ENCODE measurements around the gene CD99. TPM values are rescaled to one million over a fixed set of nuclear protein-coding genes. Genes with fewer than 3 reads are reported as not detected.
"Not testable (repeated sequence)": the region's sequence is repeated elsewhere in the genome, so short reads cannot be mapped to it uniquely, and the experiment has no call there.

Gene CD99
- total RNA-seq, 3 donors from 2014 or later (not counting 1 experiment from before 2014, with no cell fraction given), result 312 to 340 (median 333) TPM

GRCh38 chrX:2774057-2774456, 83.0 kb downstream of the CD99 start:
- Histone ChIP-seq H3K4me1 (ENCODE audit: control insufficient read depth, insufficient read depth, low read length) (no peaks in the 10 kb centered on the region), H3K4me3 (ENCODE audit: low read length) (no peak overlapping the region), H3K9me3 (ENCODE audit: control insufficient read depth, insufficient read depth, low read length) (peaks cover 3% of the 10 kb centered on the region), H3K27me3 (ENCODE audit: control insufficient read depth, insufficient read depth, low read length) (peaks cover 2% of the 10 kb centered on the region), H3K27ac (ENCODE audit: low read length) (no peak overlapping the region), H3K36me3 (ENCODE audit: control insufficient read depth, insufficient read depth, low read length) (no peaks in the 10 kb centered on the region)
- WGBS (ENCODE audit: insufficient coverage), result 90% methylated on average over 5 of the region's 5 CpGs
- DNase-seq (no peak), ATAC-seq (no peak)
- Mint-ChIP-seq H3K4me3 (no peak overlapping the region), H3K9me3 (no peaks in the 10 kb centered on the region), H3K27ac (no peak overlapping the region), H3K4me1 (no peaks in the 10 kb centered on the region), H3K27me3 (ENCODE audit: low read depth in 2 of 2) (peaks cover 31 to 44% of the 10 kb centered on the region in 2 donors), H3K36me3 (peaks cover 9% of the 10 kb centered on the region)
- no peak for TF ChIP-seq CTCF (IDR thresholded peaks at IDR 0.05)
- intact Hi-C loops (cut with micrococcal nuclease), result no loop called here

GRCh38 chrX:2774776-2775175, 83.7 kb downstream of the CD99 start:
- intact Hi-C loops (cut with micrococcal nuclease), result no loop called here
- no peak for TF ChIP-seq CTCF (IDR thresholded peaks at IDR 0.05)
- ATAC-seq (no peak), DNase-seq (no peak)
- Mint-ChIP-seq H3K4me1 (no peaks in the 10 kb centered on the region), H3K27ac (no peak overlapping the region), H3K4me3 (no peak overlapping the region), H3K9me3 (no peaks in the 10 kb centered on the region), H3K27me3 (ENCODE audit: low read depth in 2 of 2) (peaks cover 31 to 44% of the 10 kb centered on the region in 2 donors), H3K36me3 (peaks cover 9% of the 10 kb centered on the region)
- WGBS (ENCODE audit: insufficient coverage), result 97% methylated on average over 2 of the region's 3 CpGs
- Histone ChIP-seq H3K27ac (ENCODE audit: low read length) (no peak overlapping the region), H3K36me3 (ENCODE audit: control insufficient read depth, insufficient read depth, low read length) (no peaks in the 10 kb centered on the region), H3K4me3 (ENCODE audit: low read length) (no peak overlapping the region), H3K27me3 (ENCODE audit: control insufficient read depth, insufficient read depth, low read length) (peaks cover 2% of the 10 kb centered on the region), H3K4me1 (ENCODE audit: control insufficient read depth, insufficient read depth, low read length) (no peaks in the 10 kb centered on the region), H3K9me3 (ENCODE audit: control insufficient read depth, insufficient read depth, low read length) (peaks cover 3% of the 10 kb centered on the region)

GRCh38 chrX:2780472-2781225, 89.6 kb downstream of the CD99 start:
- H3K4me1 ChIP-seq (ENCODE audit: control insufficient read depth, insufficient read depth, low read length); H3K9me3 ChIP-seq (ENCODE audit: control insufficient read depth, insufficient read depth, low read length); H3K4me3 Mint-ChIP-seq; H3K27me3 ChIP-seq (ENCODE audit: control insufficient read depth, insufficient read depth, low read length); H3K36me3 Mint-ChIP-seq; H3K27ac ChIP-seq (ENCODE audit: low read length); H3K4me1 Mint-ChIP-seq; intact Hi-C loops (cut with micrococcal nuclease); ATAC-seq; H3K27ac Mint-ChIP-seq; DNase-seq; H3K36me3 ChIP-seq (ENCODE audit: control insufficient read depth, insufficient read depth, low read length); H3K4me3 ChIP-seq (ENCODE audit: low read length); H3K9me3 Mint-ChIP-seq: not testable (repeated sequence)
- H3K27me3 Mint-ChIP-seq (ENCODE audit: low read depth in 2 of 2), result peaks cover 9 to 16% of the 10 kb centered on the region in 2 donors
- WGBS (ENCODE audit: insufficient coverage), result 79% methylated on average over 12 of the region's 12 CpGs

GRCh38 chrX:2781226-2781571, 90.1 kb downstream of the CD99 start:
- WGBS (ENCODE audit: insufficient coverage), result 100% methylated on average over 1 of the region's 1 CpG
- Mint-ChIP-seq H3K9me3 (no peaks in the 10 kb centered on the region), H3K27me3 (ENCODE audit: low read depth in 2 of 2) (peaks cover 9 to 16% of the 10 kb centered on the region in 2 donors), H3K36me3 (no peaks in the 10 kb centered on the region), H3K4me1 (peaks cover 0 to 7% of the 10 kb centered on the region in 2 donors), H3K4me3 (no peak overlapping the region), H3K27ac (no peak overlapping the region)
- TF ChIP-seq CTCF (IDR thresholded peaks at IDR 0.05), result no peak
- no peaks in the 10 kb centered on the region for H3K4me1 ChIP-seq (ENCODE audit: control insufficient read depth, insufficient read depth, low read length)
- H3K27me3 ChIP-seq (ENCODE audit: control insufficient read depth, insufficient read depth, low read length), result no peaks in the 10 kb centered on the region
- DNase-seq (no peak), ATAC-seq (no peak)
- H3K4me3 ChIP-seq (ENCODE audit: low read length), result no peak overlapping the region
- intact Hi-C loops (cut with micrococcal nuclease), result no loop called here
- H3K9me3 ChIP-seq (ENCODE audit: control insufficient read depth, insufficient read depth, low read length), result no peaks in the 10 kb centered on the region
- H3K36me3 ChIP-seq (ENCODE audit: control insufficient read depth, insufficient read depth, low read length), result no peaks in the 10 kb centered on the region
- H3K27ac ChIP-seq (ENCODE audit: low read length), result no peak overlapping the region

All from natural killer cell (primary cell).